ENCODE data around the gene RAG2.
"Not testable (repeated sequence)": the region's sequence is repeated elsewhere in the genome, so short reads cannot be mapped to it uniquely, and the experiment has no call there.

The RAG2 gene

GRCh38 chr11:36600180-36600579 lies 2.1 kb upstream of the RAG2 start:
- no peak for DNase-seq (ENCODE audit: low spot score)

- DNase-seq (ENCODE audit: low spot score) = no peak
Observed at GRCh38 chr11:36596880-36597279, 1.2 kb downstream of the RAG2 start.

GRCh38 chr11:36594316-36594989 lies 3.6 kb downstream of the RAG2 start, which contains the start of gene IFTAP:
IFTAP (plus strand) TSS chr11:36594502; CDS start chr11:36610104, 15,602 bp downstream.
- DNase-seq (ENCODE audit: low spot score) = peak; percentile 93

- no peak for DNase-seq (ENCODE audit: low spot score)
Observed at GRCh38 chr11:36591433-36591832, 6.6 kb downstream of the RAG2 start.

GRCh38 chr11:36590513-36590912 lies 7.5 kb downstream of the RAG2 start:
- DNase-seq (ENCODE audit: low spot score) = peak; percentile 20

- no peak for DNase-seq (ENCODE audit: low spot score)
Observed at GRCh38 chr11:36588099-36588498, 9.9 kb downstream of the RAG2 start.

- no peak for DNase-seq (ENCODE audit: low spot score)
Observed at GRCh38 chr11:36586543-36586942, 11.5 kb downstream of the RAG2 start.

- DNase-seq (ENCODE audit: low spot score) = no peak
Observed at GRCh38 chr11:36583667-36584066, 14.4 kb downstream of the RAG2 start.

GRCh38 chr11:36581536-36581935 lies 16.5 kb downstream of the RAG2 start:
- DNase-seq (ENCODE audit: low spot score) = no peak

- peak; percentile 23 for DNase-seq (ENCODE audit: low spot score)
Observed at GRCh38 chr11:36578458-36578857, 19.6 kb downstream of the RAG2 start.

- DNase-seq (ENCODE audit: low spot score) = no peak
Observed at GRCh38 chr11:36577859-36578258, 20.2 kb downstream of the RAG2 start.

GRCh38 chr11:36577373-36577772 lies 20.7 kb downstream of the RAG2 start:
- DNase-seq (ENCODE audit: low spot score) = no peak

GRCh38 chr11:36574486-36574885 lies 23.6 kb downstream of the RAG2 start:
- DNase-seq (ENCODE audit: low spot score) = no peak

- no peak for DNase-seq (ENCODE audit: low spot score)
Observed at GRCh38 chr11:36569095-36569494, 28.9 kb downstream of the RAG2 start.

- no peak for DNase-seq (ENCODE audit: low spot score)
Observed at GRCh38 chr11:36567694-36568093, 30.3 kb downstream of the RAG2 start, which contains the start of gene RAG1. RAG1 (plus strand) TSS chr11:36568007; CDS start chr11:36573305, 5,298 bp downstream.

- DNase-seq (ENCODE audit: low spot score) = no peak
Observed at GRCh38 chr11:36566407-36567053, 31.5 kb downstream of the RAG2 start.

- DNase-seq (ENCODE audit: low spot score) = peak; percentile 96
Observed at GRCh38 chr11:36565031-36565610, 32.9 kb downstream of the RAG2 start.

GRCh38 chr11:36564376-36565030 lies 33.5 kb downstream of the RAG2 start:
- DNase-seq (ENCODE audit: low spot score) = peak; percentile 91

- DNase-seq (ENCODE audit: low spot score) = no peak
Observed at GRCh38 chr11:36558571-36559413, 39.2 kb downstream of the RAG2 start.

- DNase-seq (ENCODE audit: low spot score) = no peak
Observed at GRCh38 chr11:36557991-36558390, 40.0 kb downstream of the RAG2 start.

- not testable (repeated sequence) for DNase-seq (ENCODE audit: low spot score)
Observed at GRCh38 chr11:36557390-36557789, 40.6 kb downstream of the RAG2 start.
